Memory B cell (primary cell): ENCODE results near the gene PRR14.

Experiments
- ATAC-seq: fragments of 150-1000 bp; cut with Tn5 transposase; 2 replicates; pipeline ENCODE4 v1.10.0; 2021; ENCODE audit warnings: low read depth, mild to moderate bottlenecking, moderate library complexity
- DNase-seq, 2 donors: peaks; one replicate each; pipeline ENCODE4 v3.0.0; 2022; ENCODE audit warnings: low spot score in 2 of 2
- H3K27ac Mint-ChIP-seq: one replicate; pipeline ENCODE4 v1.8.0; 2022; ENCODE audit warnings: mild to moderate bottlenecking, moderate library complexity, mixed read lengths
- H3K27me3 Mint-ChIP-seq: one replicate; pipeline ENCODE4 v1.8.0; 2022; ENCODE audit warnings: mixed read lengths
- H3K36me3 Mint-ChIP-seq: one replicate; pipeline ENCODE4 v1.8.0; 2022; ENCODE audit warnings: mild to moderate bottlenecking, mixed read lengths
- H3K4me1 Mint-ChIP-seq: one replicate; pipeline ENCODE4 v1.8.0; 2022; ENCODE audit warnings: mixed read lengths
- H3K4me3 Mint-ChIP-seq: one replicate; pipeline ENCODE4 v1.8.0; 2022; ENCODE audit warnings: mild to moderate bottlenecking, moderate library complexity, mixed read lengths
- H3K9me3 Mint-ChIP-seq: one replicate; pipeline ENCODE4 v1.8.0; 2022; ENCODE audit warnings: mixed read lengths

Gene PRR14

GRCh38 chr16:30650369-30651123 is at the start of gene PRR14:
TSS of gene PRR14 (plus strand) at chr16:30650960. CDS start at chr16:30651646, 686 bp downstream.
- peak within 1 kb of the TSS; percentile 95 for H3K27ac Mint-ChIP-seq
- DNase-seq, result peak; percentile 92 to 95
- no peaks in the 10 kb centered on the region for H3K27me3 Mint-ChIP-seq
- no peaks in the 10 kb centered on the region for H3K9me3 Mint-ChIP-seq
- H3K36me3 Mint-ChIP-seq, result peaks cover 10% of the 10 kb centered on the region
- ATAC-seq, result peak; percentile 83
- peak within 1 kb of the TSS; percentile 97 for H3K4me3 Mint-ChIP-seq
- H3K4me1 Mint-ChIP-seq, result peaks cover 15% of the 10 kb centered on the region

- no peak overlapping the region for H3K4me3 Mint-ChIP-seq
- H3K4me1 Mint-ChIP-seq, result peaks cover 2% of the 10 kb centered on the region
- DNase-seq (no peak), ATAC-seq (no peak)
- peak overlapping the region; percentile 38 for H3K27ac Mint-ChIP-seq
- no peaks in the 10 kb centered on the region for H3K9me3 Mint-ChIP-seq
- H3K36me3 Mint-ChIP-seq, result peaks cover 11% of the 10 kb centered on the region
- H3K27me3 Mint-ChIP-seq, result no peaks in the 10 kb centered on the region
These were observed 48.8 kb upstream of the PRR14 start for GRCh38 chr16:30601966-30602365.

GRCh38 chr16:30602616-30603277 is 48.0 kb upstream of the PRR14 start:
- Mint-ChIP-seq H3K9me3 (no peaks in the 10 kb centered on the region), H3K4me3 (no peak overlapping the region), H3K36me3 (peaks cover 11% of the 10 kb centered on the region), H3K27ac (peak overlapping the region; percentile 38), H3K27me3 (no peaks in the 10 kb centered on the region), H3K4me1 (peaks cover 3% of the 10 kb centered on the region)
- ATAC-seq (no peak), DNase-seq (no peak)

- Mint-ChIP-seq H3K4me1 (peaks cover 2% of the 10 kb centered on the region), H3K4me3 (no peak overlapping the region), H3K27me3 (no peaks in the 10 kb centered on the region), H3K27ac (no peak overlapping the region), H3K36me3 (peaks cover 11% of the 10 kb centered on the region), H3K9me3 (no peaks in the 10 kb centered on the region)
- ATAC-seq (no peak), DNase-seq (no peak)
These were observed 46.8 kb upstream of the PRR14 start for GRCh38 chr16:30603945-30604315.

GRCh38 chr16:30604316-30604947 is 46.3 kb upstream of the PRR14 start:
- Mint-ChIP-seq H3K9me3 (no peaks in the 10 kb centered on the region), H3K4me3 (no peak overlapping the region), H3K36me3 (peaks cover 11% of the 10 kb centered on the region), H3K4me1 (peaks cover 2% of the 10 kb centered on the region), H3K27me3 (no peaks in the 10 kb centered on the region), H3K27ac (no peak overlapping the region)
- DNase-seq (no peak), ATAC-seq (no peak)

- H3K36me3 Mint-ChIP-seq, result peaks cover 11% of the 10 kb centered on the region
- H3K9me3 Mint-ChIP-seq, result no peaks in the 10 kb centered on the region
- no peak for ATAC-seq
- no peaks in the 10 kb centered on the region for H3K27me3 Mint-ChIP-seq
- H3K4me1 Mint-ChIP-seq, result peaks cover 2% of the 10 kb centered on the region
- no peak overlapping the region for H3K4me3 Mint-ChIP-seq
- no peak overlapping the region for H3K27ac Mint-ChIP-seq
- DNase-seq, result no peak
These were observed 45.6 kb upstream of the PRR14 start for GRCh38 chr16:30605158-30605557.

- Mint-ChIP-seq H3K9me3 (no peaks in the 10 kb centered on the region), H3K4me3 (no peak overlapping the region), H3K27ac (no peak overlapping the region), H3K4me1 (peaks cover 7% of the 10 kb centered on the region), H3K27me3 (no peaks in the 10 kb centered on the region), H3K36me3 (peaks cover 11% of the 10 kb centered on the region)
- DNase-seq (no peak), ATAC-seq (no peak)
These were observed 44.8 kb upstream of the PRR14 start for GRCh38 chr16:30606004-30606403.

GRCh38 chr16:30609002-30609925 is 41.5 kb upstream of the PRR14 start:
- Mint-ChIP-seq H3K4me1 (peaks cover 11% of the 10 kb centered on the region), H3K36me3 (peaks cover 6% of the 10 kb centered on the region), H3K27me3 (no peaks in the 10 kb centered on the region), H3K27ac (peak overlapping the region; percentile 91), H3K9me3 (no peaks in the 10 kb centered on the region), H3K4me3 (peak overlapping the region; percentile 88)
- peak; percentile 26 to 58 for DNase-seq
- ATAC-seq, result peak; percentile 31

- H3K4me1 Mint-ChIP-seq, result peaks cover 11% of the 10 kb centered on the region
- H3K9me3 Mint-ChIP-seq, result no peaks in the 10 kb centered on the region
- ATAC-seq (peak; percentile 93), DNase-seq (peak; percentile 96 to 98)
- peaks cover 3% of the 10 kb centered on the region for H3K36me3 Mint-ChIP-seq
- peak within 1 kb of the TSS; percentile 88 for H3K4me3 Mint-ChIP-seq
- H3K27ac Mint-ChIP-seq, result peak within 1 kb of the TSS; percentile 91
- H3K27me3 Mint-ChIP-seq, result no peaks in the 10 kb centered on the region
These were observed 40.6 kb upstream of the PRR14 start, which contains the start of gene ZNF689 for GRCh38 chr16:30609926-30610839. TSS of gene ZNF689 (minus strand) at chr16:30610389. CDS start at chr16:30610041, 348 bp downstream.

- Mint-ChIP-seq H3K27ac (no peak overlapping the region), H3K4me1 (peaks cover 5% of the 10 kb centered on the region), H3K36me3 (no peaks in the 10 kb centered on the region), H3K27me3 (no peaks in the 10 kb centered on the region), H3K9me3 (no peaks in the 10 kb centered on the region), H3K4me3 (no peak overlapping the region)
- ATAC-seq, result peak; percentile 79
- DNase-seq, result peak; percentile 56 to 66
These were observed 35.2 kb upstream of the PRR14 start for GRCh38 chr16:30615358-30616091.

- H3K4me3 Mint-ChIP-seq, result no peak overlapping the region
- H3K27ac Mint-ChIP-seq, result no peak overlapping the region
- peaks cover 7% of the 10 kb centered on the region for H3K27me3 Mint-ChIP-seq
- ATAC-seq (no peak), DNase-seq (no peak)
- no peaks in the 10 kb centered on the region for H3K4me1 Mint-ChIP-seq
- no peaks in the 10 kb centered on the region for H3K9me3 Mint-ChIP-seq
- H3K36me3 Mint-ChIP-seq, result no peaks in the 10 kb centered on the region
These were observed 31.6 kb upstream of the PRR14 start for GRCh38 chr16:30619202-30619601.

GRCh38 chr16:30619638-30620037 is 31.1 kb upstream of the PRR14 start:
- Mint-ChIP-seq H3K9me3 (no peaks in the 10 kb centered on the region), H3K27me3 (peaks cover 7% of the 10 kb centered on the region), H3K36me3 (no peaks in the 10 kb centered on the region), H3K4me1 (no peaks in the 10 kb centered on the region), H3K27ac (no peak overlapping the region), H3K4me3 (no peak overlapping the region)
- DNase-seq (no peak), ATAC-seq (no peak)
